Keratinocyte (primary cell): ENCODE data around the gene TBXAS1. TPM values are rescaled to one million over a fixed set of nuclear protein-coding genes. Genes with fewer than 3 reads are reported as not detected.

Experiments
- DNase-seq: peaks from one replicate; pipeline ENCODE4 v3.0.0-alpha.2; 2011; ENCODE audit warnings: low read depth, missing footprints, low spot score
- FAIRE-seq: peaks from 2 replicates; lab custom pipeline; 2011; peaks lifted over from hg19 to GRCh38; lab: Jason Lieb, UNC
- H2AFZ ChIP-seq: 2 replicates; pipeline ENCODE4 v1.6.0; 2012; ENCODE audit warnings: low read length, control low read depth, inconsistent platforms; ENCODE audit not compliant: control insufficient read depth
- H3K27ac ChIP-seq: 2 replicates; pipeline ENCODE4 v1.5.1; 2011; ENCODE audit warnings: low read length; ENCODE audit not compliant: control insufficient read depth, insufficient read depth
- H3K27me3 ChIP-seq: 3 replicates; pipeline ENCODE4 v1.6.0; 2011; ENCODE audit warnings: low read length; ENCODE audit not compliant: control insufficient read depth, insufficient read depth; ENCODE audit errors: extremely low read depth
- H3K36me3 ChIP-seq, 2 experiments: 2 replicates in 1 of 2; 3 replicates in 1 of 2; pipeline ENCODE4 v1.5.1; 2011; ENCODE audit warnings: low read length in 2 of 2, mild to moderate bottlenecking in 1 of 2; ENCODE audit not compliant: control insufficient read depth in 2 of 2, insufficient read depth in 2 of 2; ENCODE audit errors: extremely low read depth in 1 of 2
- H3K4me1 ChIP-seq: 3 replicates; pipeline ENCODE4 v1.5.1; 2011; ENCODE audit warnings: low read length; ENCODE audit not compliant: control insufficient read depth, insufficient read depth; ENCODE audit errors: extremely low read depth
- H3K4me2 ChIP-seq: 3 replicates; pipeline ENCODE4 v1.6.0; 2011; ENCODE audit warnings: low read depth, low read length; ENCODE audit not compliant: control insufficient read depth, insufficient read depth; ENCODE audit errors: extremely low read depth
- H3K4me3 ChIP-seq, 3 experiments: fragments of 200-600 bp in 1 of 3; sonication (generic) in 1 of 3; 2 replicates in 2 of 3; 3 replicates in 1 of 3; pipeline ENCODE4 v1.5.1; 2011 to 2016; ENCODE audit warnings: low read length in 3 of 3, mild to moderate bottlenecking in 3 of 3, control low read depth in 2 of 3, inconsistent platforms in 1 of 3, low read depth in 1 of 3, mixed read lengths in 1 of 3, mixed run types in 1 of 3, moderate library complexity in 1 of 3; ENCODE audit not compliant: control insufficient read depth in 2 of 3, insufficient read depth in 2 of 3; ENCODE audit errors: extremely low read depth in 1 of 3
- H3K79me2 ChIP-seq: 2 replicates; pipeline ENCODE4 v1.6.0; 2012; ENCODE audit warnings: low read length; ENCODE audit not compliant: control insufficient read depth, insufficient read depth
- H3K9ac ChIP-seq: 3 replicates; pipeline ENCODE4 v1.6.0; 2011; ENCODE audit warnings: low read length; ENCODE audit not compliant: control insufficient read depth, insufficient read depth; ENCODE audit errors: extremely low read depth
- H3K9me1 ChIP-seq: 3 replicates; pipeline ENCODE4 v1.6.0; 2011; ENCODE audit warnings: low read length; ENCODE audit not compliant: control insufficient read depth, insufficient read depth; ENCODE audit errors: extremely low read depth
- H3K9me3 ChIP-seq: 2 replicates; pipeline ENCODE4 v1.5.1; 2012; ENCODE audit warnings: low read depth, low read length; ENCODE audit not compliant: control insufficient read depth
- H4K20me1 ChIP-seq: 3 replicates; pipeline ENCODE4 v1.6.0; 2011; ENCODE audit warnings: low read length; ENCODE audit not compliant: control insufficient read depth, insufficient read depth; ENCODE audit errors: extremely low read depth
- EZH2 ChIP-seq: IDR thresholded peaks from one replicate; pipeline ENCODE4 v1.6.1; 2012; ENCODE audit warnings: inconsistent platforms, mild to moderate bottlenecking, low read length, moderate library complexity
- dilution Hi-C: fragments of 300-500 bp; cut with MboI; formaldehyde crosslinking; loops from one replicate; pipeline ENCODE4 v1.7.0; 2020; ENCODE audit warnings: low sequenced_read_pairs; ENCODE audit not compliant: extremely low pct_ligation_motif_present
- polyA minus RNA-seq, 3 experiments: library from RNA; depleted of rRNA, polyadenylated mRNA; stranded (reverse); fragments of >200 nt; gene quantifications; 1 replicate in 1 of 3; 2 replicates in 1 of 3; 3 replicates in 1 of 3; pipeline ENCODE4 v1.2.3, GENCODE V29; 2011
- polyA plus RNA-seq, 5 experiments: library from polyadenylated mRNA; depleted of rRNA in 3 of 5; stranded (reverse) in 3 of 5; stranded (forward) in 1 of 5; unstranded in 1 of 5; fragments of >200 nt; gene quantifications; 1 replicate in 1 of 5; 2 replicates in 3 of 5; 3 replicates in 1 of 5; pipeline versions ENCODE4 v1.2.1 to v1.2.3, GENCODE V29; 2011 to 2012; ENCODE audit warnings: missing spikeins in 2 of 5, low read depth in 1 of 5, low replicate concordance in 1 of 5
- TF ChIP-seq, protein P1 (sequence below), 3 experiments: IDR thresholded peaks in 1 of 3; conservative IDR thresholded peaks in 1 of 3; optimal IDR thresholded peaks in 1 of 3; 2 replicates in 2 of 3; 3 replicates in 1 of 3; pipeline versions ENCODE3 to v1.5.1; 2011; ENCODE audit warnings: low read length in 3 of 3, mild to moderate bottlenecking in 3 of 3, moderate library complexity in 2 of 3, control low read depth in 1 of 3, inconsistent platforms in 1 of 3; ENCODE audit not compliant: insufficient read depth in 2 of 3; ENCODE audit errors: extremely low read depth in 1 of 3

Gene TBXAS1
- 1.8 to 3.7 TPM (median 2.9 TPM) in 3 replicates for polyA plus RNA-seq
- 1.0 TPM for polyA plus RNA-seq (2011; ENCODE audit: low read depth)
- 1.2 and 1.8 TPM in 2 replicates for polyA plus RNA-seq (2011; cell fraction: cytosol; rRNA removed)
- polyA plus RNA-seq (2011; cell fraction: nucleus; rRNA removed): 5.5 and 5.7 TPM in 2 replicates
- polyA plus RNA-seq (2012; ENCODE audit: low replicate concordance): 0.52 and 2.4 TPM in 2 replicates
- polyA minus RNA-seq: 0.40 to 4.1 TPM (median 3.6 TPM) in 3 replicates
- not detected for polyA minus RNA-seq (2011; cell fraction: cytosol; rRNA and poly(A)+ RNA removed)
- polyA minus RNA-seq (2011; cell fraction: nucleus; rRNA and poly(A)+ RNA removed): 0.93 and 1.2 TPM in 2 replicates

GRCh38 chr7:139829025-139829774 lies at the start of gene TBXAS1:
TSS of gene TBXAS1 (plus strand) at chr7:139829264. CDS start at chr7:139829391, 127 bp downstream.
- Histone ChIP-seq H3K4me3 (no peak within 1 kb of the TSS), H3K4me1 (peaks cover 3% of the 10 kb centered on the region), H3K36me3 (no peaks in the 10 kb centered on the region), H2AFZ (no peak within 1 kb of the TSS), H3K79me2 (no peaks in the 10 kb centered on the region), H3K9me1 (no peaks in the 10 kb centered on the region), H3K9me3 (no peaks in the 10 kb centered on the region), H3K27ac (no peak within 1 kb of the TSS), H3K27me3 (no peaks in the 10 kb centered on the region), H3K9ac (no peak within 1 kb of the TSS), H3K4me2 (no peak within 1 kb of the TSS), H4K20me1 (no peaks in the 10 kb centered on the region)
- no peak for TF ChIP-seq EZH2
- TF ChIP-seq, protein P1, sequence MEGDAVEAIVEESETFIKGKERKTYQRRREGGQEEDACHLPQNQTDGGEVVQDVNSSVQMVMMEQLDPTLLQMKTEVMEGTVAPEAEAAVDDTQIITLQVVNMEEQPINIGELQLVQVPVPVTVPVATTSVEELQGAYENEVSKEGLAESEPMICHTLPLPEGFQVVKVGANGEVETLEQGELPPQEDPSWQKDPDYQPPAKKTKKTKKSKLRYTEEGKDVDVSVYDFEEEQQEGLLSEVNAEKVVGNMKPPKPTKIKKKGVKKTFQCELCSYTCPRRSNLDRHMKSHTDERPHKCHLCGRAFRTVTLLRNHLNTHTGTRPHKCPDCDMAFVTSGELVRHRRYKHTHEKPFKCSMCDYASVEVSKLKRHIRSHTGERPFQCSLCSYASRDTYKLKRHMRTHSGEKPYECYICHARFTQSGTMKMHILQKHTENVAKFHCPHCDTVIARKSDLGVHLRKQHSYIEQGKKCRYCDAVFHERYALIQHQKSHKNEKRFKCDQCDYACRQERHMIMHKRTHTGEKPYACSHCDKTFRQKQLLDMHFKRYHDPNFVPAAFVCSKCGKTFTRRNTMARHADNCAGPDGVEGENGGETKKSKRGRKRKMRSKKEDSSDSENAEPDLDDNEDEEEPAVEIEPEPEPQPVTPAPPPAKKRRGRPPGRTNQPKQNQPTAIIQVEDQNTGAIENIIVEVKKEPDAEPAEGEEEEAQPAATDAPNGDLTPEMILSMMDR (optimal IDR thresholded peaks at IDR 0.05 in 1 of 3, IDR thresholded peaks at IDR 0.05 in 1 of 3, conservative IDR thresholded peaks at IDR 0.05 in 1 of 3; ENCODE audit: extremely low read depth in 1 of 3, insufficient read depth in 2 of 3, low read length in 3 of 3): no peak
- dilution Hi-C loops: no loop called here
- no peak for DNase-seq
- no peak for FAIRE-seq

DNA sequence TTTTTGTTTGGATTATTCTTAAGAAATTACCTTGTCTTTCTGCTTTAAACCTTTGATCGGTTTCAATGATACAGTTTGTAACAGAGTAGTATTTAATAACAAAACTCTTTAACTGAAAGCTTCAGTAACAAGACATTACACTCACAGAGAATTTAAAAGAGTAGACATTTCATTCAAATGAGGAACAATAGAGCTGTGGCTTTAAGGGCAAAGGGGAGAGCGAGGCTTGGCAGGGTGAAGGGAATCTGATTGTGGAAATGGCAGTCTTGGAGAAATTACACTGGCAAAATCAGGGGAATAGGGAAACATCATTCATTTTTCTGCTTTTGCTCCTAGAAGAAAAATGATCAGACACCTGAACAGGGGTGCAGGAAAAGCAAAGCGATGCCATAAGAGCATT lies 46.1 kb upstream of the TBXAS1 start:
- Histone ChIP-seq H3K4me3 (no peak overlapping the region), H3K4me1 (peaks cover 22% of the 10 kb centered on the region), H2AFZ (no peak overlapping the region), H3K4me2 (no peak overlapping the region), H3K27me3 (no peaks in the 10 kb centered on the region), H3K27ac (no peak overlapping the region), H3K9me1 (no peaks in the 10 kb centered on the region), H3K79me2 (peaks cover 4% of the 10 kb centered on the region), H3K9ac (no peak overlapping the region), H3K36me3 (no peaks in the 10 kb centered on the region), H3K9me3 (no peaks in the 10 kb centered on the region), H4K20me1 (no peaks in the 10 kb centered on the region)
- FAIRE-seq: no peak
- DNase-seq: no peak
- no peak for TF ChIP-seq EZH2
- TF ChIP-seq, protein P1 (optimal IDR thresholded peaks at IDR 0.05 in 1 of 3, IDR thresholded peaks at IDR 0.05 in 1 of 3, conservative IDR thresholded peaks at IDR 0.05 in 1 of 3; ENCODE audit: extremely low read depth in 1 of 3, insufficient read depth in 2 of 3, low read length in 3 of 3): no peak
- dilution Hi-C loops: no loop called here
